OCI-LY1 (cell line): ENCODE measurements around the gene NCKAP5L.

Experiments
- H2AFZ ChIP-seq: fragments of 200-600 bp; sonication (generic), shearing (Covaris generic); 2 replicates; pipeline ENCODE4 v1.6.0; 2014; ENCODE audit warnings: antibody characterized with exemption, mild to moderate bottlenecking, low read length
- H3F3A ChIP-seq: fragments of 200-600 bp; sonication (generic), shearing (Covaris generic); 2 replicates; pipeline ENCODE4 v1.6.0; 2014; ENCODE audit warnings: mild to moderate bottlenecking, antibody characterized with exemption, low read length, moderate library complexity; ENCODE audit not compliant: insufficient read depth
- H3K27ac ChIP-seq: fragments of 200-600 bp; sonication (generic); 2 replicates; pipeline ENCODE4 v1.5.1; 2014; ENCODE audit warnings: low read length, mixed run types, mild to moderate bottlenecking, low read depth; ENCODE audit not compliant: poor library complexity, severe bottlenecking
- H3K27me3 ChIP-seq: fragments of 200-600 bp; sonication (generic); 2 replicates; pipeline ENCODE4 v1.6.0; 2014; ENCODE audit warnings: antibody characterized with exemption, mild to moderate bottlenecking, low read length, moderate library complexity; ENCODE audit not compliant: insufficient read depth
- H3K36me3 ChIP-seq: fragments of 200-600 bp; sonication (generic); 2 replicates; pipeline ENCODE4 v1.6.1; 2014; ENCODE audit warnings: mild to moderate bottlenecking, antibody characterized with exemption, low read length, moderate library complexity, mixed read lengths; ENCODE audit not compliant: insufficient read depth
- H3K4me1 ChIP-seq: fragments of 200-600 bp; sonication (generic); 2 replicates; pipeline ENCODE4 v1.5.1; 2014; ENCODE audit warnings: mild to moderate bottlenecking, low read length, moderate library complexity; ENCODE audit not compliant: insufficient read depth, severe bottlenecking
- H3K4me2 ChIP-seq: fragments of 200-600 bp; sonication (generic), shearing (Covaris generic); 2 replicates; pipeline ENCODE4 v1.6.1; 2014; ENCODE audit warnings: low read length
- H3K4me3 ChIP-seq: fragments of 200-600 bp; sonication (generic); 2 replicates; pipeline ENCODE4 v1.5.1; 2014; ENCODE audit warnings: low read length, low read depth, mild to moderate bottlenecking, mixed read lengths; ENCODE audit not compliant: poor library complexity, severe bottlenecking
- H3K79me2 ChIP-seq: fragments of 200-600 bp; shearing (Covaris generic); 2 replicates; pipeline ENCODE4 v1.6.1; 2016; ENCODE audit warnings: mixed run types, low read length, mixed read lengths; ENCODE audit not compliant: insufficient read depth
- H3K9ac ChIP-seq: fragments of 200-600 bp; sonication (generic), shearing (Covaris generic); 2 replicates; pipeline ENCODE4 v1.6.1; 2014; ENCODE audit warnings: mild to moderate bottlenecking, low read length, mixed read lengths
- H3K9me2 ChIP-seq: fragments of 200-600 bp; sonication (generic), shearing (Covaris generic); 2 replicates; pipeline ENCODE4 v1.6.1; 2014; ENCODE audit warnings: low read depth, mild to moderate bottlenecking, low read length, mixed read lengths
- H3K9me3 ChIP-seq: fragments of 200-600 bp; shearing (Covaris generic); 2 replicates; pipeline ENCODE4 v1.6.1; 2014; ENCODE audit warnings: low read length, mixed read lengths
- H4K20me1 ChIP-seq: fragments of 200-600 bp; sonication (generic), shearing (Covaris generic); 2 replicates; pipeline ENCODE4 v1.6.0; 2016; ENCODE audit warnings: mild to moderate bottlenecking, low read length; ENCODE audit not compliant: insufficient read depth
- EZH2 ChIP-seq: fragments of 200-600 bp; sonication (generic), shearing (Covaris generic); IDR thresholded peaks from 2 replicates; pipeline ENCODE4 v1.8.0; 2017; ENCODE audit warnings: borderline replicate concordance, mixed run types, mild to moderate bottlenecking, antibody characterized with exemption, low read length, moderate library complexity, mixed read lengths
- TF ChIP-seq, protein P1 (sequence below): fragments of 200-600 bp; sonication (generic), shearing (Covaris generic); IDR thresholded peaks from 2 replicates; pipeline ENCODE4 v1.5.1; 2017; ENCODE audit warnings: mild to moderate bottlenecking, antibody characterized with exemption, low read length, moderate library complexity, mixed read lengths

The NCKAP5L gene

DNA sequence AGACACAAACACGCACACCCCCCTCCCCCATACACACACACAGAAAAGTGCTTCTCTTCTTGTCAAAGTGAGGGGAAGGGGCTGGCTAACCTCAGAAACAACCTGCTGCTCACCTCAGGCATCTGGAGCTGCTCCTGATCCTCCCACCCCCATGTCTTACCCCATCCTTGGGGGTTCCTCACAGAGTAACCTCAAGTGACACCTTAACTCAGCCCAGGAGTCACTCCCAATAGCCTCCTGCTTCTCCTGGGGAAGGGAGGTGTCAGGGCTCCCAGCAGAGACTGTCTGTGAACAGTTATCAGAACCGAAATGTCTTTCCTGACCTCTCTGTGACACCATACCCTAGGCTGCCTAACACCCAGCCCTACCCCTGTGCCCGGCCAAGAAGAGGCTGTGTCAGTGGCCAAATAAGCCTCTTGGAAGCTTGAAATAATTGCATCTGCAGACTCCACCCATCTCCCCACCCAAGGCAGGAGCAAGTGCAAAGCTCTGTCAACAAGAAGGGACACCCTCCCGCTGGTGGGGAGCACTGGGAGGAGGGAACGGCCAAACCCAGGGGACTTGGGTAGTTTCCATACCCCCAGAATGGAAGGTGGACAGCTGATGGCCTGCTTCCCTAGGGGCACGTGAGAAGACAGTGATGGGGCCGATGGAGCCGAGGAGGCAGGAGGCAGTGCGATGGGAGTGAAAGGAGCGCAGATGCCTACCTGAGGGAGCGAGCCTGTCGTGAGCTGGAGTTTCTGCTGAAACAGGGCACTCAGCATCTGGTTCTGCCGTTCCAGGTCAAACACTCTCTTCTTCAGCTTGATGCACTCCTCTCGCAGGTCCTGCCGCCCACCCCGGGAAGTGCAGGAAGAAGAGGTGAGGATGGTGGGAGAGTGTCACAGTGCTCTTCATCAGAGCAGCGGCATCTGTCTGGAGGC lies 26.8 kb downstream of the NCKAP5L start:
- peaks cover 5% of the 10 kb centered on the region; the same call in 1 of the 2 replicates for H3K36me3 ChIP-seq
- no peaks in the 10 kb centered on the region for H3K9me3 ChIP-seq
- no peaks in the 10 kb centered on the region for H4K20me1 ChIP-seq
- H2AFZ ChIP-seq: no peak overlapping the region
- no peak overlapping the region for H3K4me3 ChIP-seq
- H3K27me3 ChIP-seq: no peaks in the 10 kb centered on the region
- no peaks in the 10 kb centered on the region for H3F3A ChIP-seq
- H3K4me2 ChIP-seq: no peak overlapping the region
- no peaks in the 10 kb centered on the region for H3K9me2 ChIP-seq
- H3K27ac ChIP-seq: no peak overlapping the region
- no peak for TF ChIP-seq EZH2
- TF ChIP-seq, protein P1, sequence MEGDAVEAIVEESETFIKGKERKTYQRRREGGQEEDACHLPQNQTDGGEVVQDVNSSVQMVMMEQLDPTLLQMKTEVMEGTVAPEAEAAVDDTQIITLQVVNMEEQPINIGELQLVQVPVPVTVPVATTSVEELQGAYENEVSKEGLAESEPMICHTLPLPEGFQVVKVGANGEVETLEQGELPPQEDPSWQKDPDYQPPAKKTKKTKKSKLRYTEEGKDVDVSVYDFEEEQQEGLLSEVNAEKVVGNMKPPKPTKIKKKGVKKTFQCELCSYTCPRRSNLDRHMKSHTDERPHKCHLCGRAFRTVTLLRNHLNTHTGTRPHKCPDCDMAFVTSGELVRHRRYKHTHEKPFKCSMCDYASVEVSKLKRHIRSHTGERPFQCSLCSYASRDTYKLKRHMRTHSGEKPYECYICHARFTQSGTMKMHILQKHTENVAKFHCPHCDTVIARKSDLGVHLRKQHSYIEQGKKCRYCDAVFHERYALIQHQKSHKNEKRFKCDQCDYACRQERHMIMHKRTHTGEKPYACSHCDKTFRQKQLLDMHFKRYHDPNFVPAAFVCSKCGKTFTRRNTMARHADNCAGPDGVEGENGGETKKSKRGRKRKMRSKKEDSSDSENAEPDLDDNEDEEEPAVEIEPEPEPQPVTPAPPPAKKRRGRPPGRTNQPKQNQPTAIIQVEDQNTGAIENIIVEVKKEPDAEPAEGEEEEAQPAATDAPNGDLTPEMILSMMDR: no peak
- no peak overlapping the region for H3K9ac ChIP-seq
- no peaks in the 10 kb centered on the region for H3K4me1 ChIP-seq
- H3K79me2 ChIP-seq: no peaks in the 10 kb centered on the region

DNA sequence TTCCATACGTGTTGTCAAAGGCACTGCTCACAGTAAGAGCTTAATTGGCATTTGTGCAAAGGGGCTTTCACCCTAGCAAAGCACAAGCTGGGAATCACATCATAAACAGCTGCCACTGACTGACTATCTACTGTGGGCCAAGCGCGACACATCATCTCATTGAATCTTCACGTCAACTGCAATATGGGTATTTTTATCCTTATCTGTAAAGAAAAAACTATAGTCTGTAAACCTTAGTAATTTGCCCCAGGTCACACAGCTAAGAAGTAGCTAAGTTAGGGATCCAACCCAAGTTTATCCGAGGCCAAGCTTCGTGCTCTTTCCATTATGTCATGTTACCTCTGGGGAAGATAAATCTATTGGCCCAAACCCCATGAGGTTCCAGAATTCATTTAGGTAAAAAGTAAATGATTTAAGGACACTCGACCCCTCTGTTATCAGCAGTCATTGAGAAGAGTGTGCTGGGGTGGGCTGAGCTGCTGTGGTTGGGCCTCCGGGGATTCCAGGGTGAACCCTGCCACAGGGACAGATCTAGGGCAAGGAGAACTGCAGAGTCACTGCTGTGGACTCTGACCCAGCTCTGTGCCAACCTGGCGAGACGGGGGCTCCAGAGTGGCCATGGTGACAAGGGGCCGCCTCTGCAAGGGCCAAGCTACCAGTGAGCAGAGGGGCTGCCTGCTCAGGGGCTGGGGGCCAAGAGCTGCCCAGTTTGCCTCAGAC lies 27.6 kb downstream of the NCKAP5L start:
- TF ChIP-seq, protein P1: no peak
- TF ChIP-seq EZH2: no peak
- Histone ChIP-seq H3K27ac (no peak overlapping the region), H3K9me2 (no peaks in the 10 kb centered on the region), H3K79me2 (no peaks in the 10 kb centered on the region), H3K4me2 (no peak overlapping the region), H3K36me3 (peaks cover 5% of the 10 kb centered on the region; the same call in 1 of the 2 replicates), H2AFZ (no peak overlapping the region), H3K9ac (no peak overlapping the region), H3K9me3 (no peaks in the 10 kb centered on the region), H4K20me1 (no peaks in the 10 kb centered on the region), H3F3A (no peaks in the 10 kb centered on the region), H3K27me3 (no peaks in the 10 kb centered on the region), H3K4me1 (no peaks in the 10 kb centered on the region), H3K4me3 (no peak overlapping the region)

DNA sequence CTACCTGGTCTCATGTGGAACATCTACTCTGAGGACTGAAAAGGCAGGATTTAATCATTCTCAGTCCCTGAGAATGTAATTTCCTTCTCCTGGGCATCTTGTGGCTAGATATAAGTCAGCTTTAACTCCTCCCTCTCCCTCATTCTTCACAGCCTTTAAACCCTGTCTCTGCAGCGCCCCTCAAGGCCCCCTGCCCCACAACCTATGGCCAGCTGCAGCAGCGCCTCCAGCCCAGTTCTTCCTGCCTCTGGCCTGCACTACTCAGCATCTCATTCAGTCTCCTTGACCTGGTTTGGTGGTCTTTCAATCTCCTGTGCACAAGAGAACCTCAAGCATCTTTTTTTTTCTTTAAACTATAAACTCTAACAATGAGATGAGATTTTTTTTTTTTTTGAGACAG lies 29.3 kb downstream of the NCKAP5L start:
- H3K9me3 ChIP-seq: no peaks in the 10 kb centered on the region
- TF ChIP-seq EZH2: no peak
- TF ChIP-seq, protein P1: no peak
- H4K20me1 ChIP-seq: no peaks in the 10 kb centered on the region
- no peak overlapping the region for H3K4me3 ChIP-seq
- H3K4me2 ChIP-seq: no peak overlapping the region
- H3K9me2 ChIP-seq: no peaks in the 10 kb centered on the region
- no peaks in the 10 kb centered on the region for H3K79me2 ChIP-seq
- H3K27ac ChIP-seq: no peak overlapping the region
- H3K4me1 ChIP-seq: no peaks in the 10 kb centered on the region
- H3K27me3 ChIP-seq: no peaks in the 10 kb centered on the region
- peaks cover 5% of the 10 kb centered on the region; the same call in 1 of the 2 replicates for H3K36me3 ChIP-seq
- no peak overlapping the region for H3K9ac ChIP-seq
- no peaks in the 10 kb centered on the region for H3F3A ChIP-seq
- no peak overlapping the region for H2AFZ ChIP-seq
